H1 (cell line): ENCODE measurements around the gene CHRM1. TPM values are rescaled to one million over a fixed set of nuclear protein-coding genes. Genes with fewer than 3 reads are reported as not detected.
A peak's percentile ranks its signal among the peaks of the same experiment; 100 is the strongest.

Experiments used
- CTCF ChIA-PET: fragments of 300-600 bp; sonication (Branson Sonifier 250); formaldehyde crosslinking; loops from one replicate; lab custom pipeline; 2021; ENCODE audit not compliant: partially characterized antibody; lab: Charles Lee
- POLR2A ChIA-PET: fragments of 300-600 bp; sonication (Branson Sonifier 250); formaldehyde crosslinking; loops from one replicate; lab custom pipeline; 2021; ENCODE audit warnings: inconsistent platforms; ENCODE audit not compliant: partially characterized antibody; lab: Charles Lee
- DNase-seq, 2 experiments: peaks; one replicate each; pipeline versions ENCODE4 v3.0.0 to v3.0.0-alpha.2; 2010 to 2022; ENCODE audit warnings: low spot score in 2 of 2, low read depth in 1 of 2, mixed read lengths in 1 of 2
- FAIRE-seq: peaks from 2 replicates; lab custom pipeline; 2011; peaks lifted over from hg19 to GRCh38; lab: Jason Lieb, UNC
- H2AFZ ChIP-seq: 2 replicates; pipeline ENCODE4 v1.8.1; 2012; ENCODE audit warnings: low read length, inconsistent platforms
- H2AK5ac ChIP-seq: 2 replicates; pipeline ENCODE4 v1.6.1; 2013; ENCODE audit warnings: low read depth, low read length
- H2BK120ac ChIP-seq: replicated peaks from 2 replicates; pipeline ENCODE3; 2013; ENCODE audit warnings: low read depth, low read length, inconsistent platforms
- H2BK12ac ChIP-seq: 2 replicates; pipeline ENCODE4 v1.6.1; 2013; ENCODE audit warnings: low read depth, low read length
- H2BK15ac ChIP-seq: 2 replicates; pipeline ENCODE4 v1.6.1; 2013; ENCODE audit warnings: low read length
- H2BK20ac ChIP-seq: 2 replicates; pipeline ENCODE4 v1.6.1; 2013; ENCODE audit warnings: low read length
- H2BK5ac ChIP-seq: 2 replicates; pipeline ENCODE4 v1.6.1; 2013; ENCODE audit warnings: low read depth, low read length
- H3K14ac ChIP-seq: 2 replicates; pipeline ENCODE4 v1.6.1; 2013; ENCODE audit warnings: inconsistent platforms; ENCODE audit not compliant: insufficient read length
- H3K18ac ChIP-seq: 2 replicates; pipeline ENCODE4 v1.6.1; 2013; ENCODE audit warnings: low read length; ENCODE audit errors: extremely low read depth
- H3K23ac ChIP-seq: 2 replicates; pipeline ENCODE4 v1.6.1; 2013; ENCODE audit warnings: inconsistent platforms; ENCODE audit not compliant: insufficient read length
- H3K23me2 ChIP-seq: 2 replicates; pipeline ENCODE4 v1.6.1; 2013; ENCODE audit warnings: low read depth, low read length
- H3K27ac ChIP-seq: 2 replicates; pipeline ENCODE4 v1.6.1; 2011; ENCODE audit warnings: low read depth, low read length, inconsistent platforms
- H3K27me3 ChIP-seq, 4 experiments: replicated peaks in 1 of 4; 1 replicate in 1 of 4; 2 replicates in 3 of 4; pipeline versions ENCODE4 v1.6.1 to v1.8.1; 2011 to 2013; ENCODE audit warnings: low read length in 3 of 4, mild to moderate bottlenecking in 3 of 4, inconsistent platforms in 2 of 4, mixed read lengths in 2 of 4, moderate library complexity in 1 of 4; ENCODE audit not compliant: control insufficient read depth in 3 of 4, insufficient read depth in 3 of 4; ENCODE audit errors: extremely low read depth in 1 of 4
- H3K36me3 ChIP-seq, 4 experiments: 2 replicates each; pipeline versions ENCODE4 v1.6.1 to v1.8.1; 2011 to 2013; ENCODE audit warnings: mild to moderate bottlenecking in 4 of 4, low read length in 3 of 4, moderate library complexity in 2 of 4, control low read depth in 1 of 4, inconsistent platforms in 1 of 4; ENCODE audit not compliant: insufficient read depth in 4 of 4, control insufficient read depth in 2 of 4
- H3K4ac ChIP-seq: replicated peaks from 2 replicates; pipeline ENCODE3; 2013; ENCODE audit warnings: low read length, low read depth, mixed read lengths, inconsistent platforms; ENCODE audit not compliant: insufficient read length
- H3K4me1 ChIP-seq, 4 experiments: replicated peaks in 1 of 4; 1 replicate in 1 of 4; 2 replicates in 3 of 4; pipeline versions ENCODE4 v1.6.1 to v1.8.1; 2011 to 2013; ENCODE audit warnings: low read length in 3 of 4, inconsistent platforms in 2 of 4, mixed read lengths in 1 of 4; ENCODE audit not compliant: insufficient read depth in 4 of 4, control insufficient read depth in 3 of 4
- H3K4me2 ChIP-seq, 2 experiments: 2 replicates each; pipeline versions ENCODE4 v1.6.1 to v1.8.1; 2011 to 2013; ENCODE audit warnings: low read depth in 2 of 2, low read length in 2 of 2, control low read depth in 1 of 2, inconsistent platforms in 1 of 2, mild to moderate bottlenecking in 1 of 2; ENCODE audit not compliant: insufficient read depth in 1 of 2
- H3K4me3 ChIP-seq, 4 experiments: fragments of 200-600, 300-600 bp in 1 of 4; sonication (generic), shearing (Covaris generic), sonication (Bioruptor Twin) in 1 of 4; 2 replicates each; pipeline versions ENCODE4 v1.5.1 to v1.8.1; 2011 to 2016; ENCODE audit warnings: low read length in 4 of 4, low read depth in 3 of 4, control low read depth in 2 of 4, inconsistent platforms in 2 of 4, mild to moderate bottlenecking in 2 of 4, mixed read lengths in 1 of 4, moderate library complexity in 1 of 4; ENCODE audit not compliant: insufficient read depth in 2 of 4; ENCODE audit errors: extremely low read depth in 1 of 4
- H3K56ac ChIP-seq: replicated peaks from 2 replicates; pipeline ENCODE3; 2013; ENCODE audit warnings: low read depth, mild to moderate bottlenecking, mixed read lengths, low read length, inconsistent platforms; ENCODE audit not compliant: insufficient read length
- H3K79me1 ChIP-seq: 2 replicates; pipeline ENCODE4 v1.6.1; 2013; ENCODE audit warnings: low read depth, low read length, control low read depth
- H3K79me2 ChIP-seq, 2 experiments: 2 replicates each; pipeline versions ENCODE4 v1.6.1 to v1.8.1; 2012 to 2013; ENCODE audit warnings: low read length in 2 of 2, mild to moderate bottlenecking in 2 of 2, inconsistent platforms in 1 of 2; ENCODE audit not compliant: insufficient read depth in 2 of 2, control insufficient read depth in 1 of 2
- H3K9ac ChIP-seq, 4 experiments: replicated peaks in 1 of 4; 1 replicate in 1 of 4; 2 replicates in 3 of 4; pipeline versions ENCODE4 v1.6.1 to v1.8.1; 2011 to 2013; ENCODE audit warnings: low read depth in 3 of 4, low read length in 3 of 4, control low read depth in 2 of 4, mild to moderate bottlenecking in 2 of 4, moderate library complexity in 2 of 4, inconsistent platforms in 1 of 4; ENCODE audit errors: extremely low read depth in 1 of 4
- H3K9me3 ChIP-seq, 2 experiments: 2 replicates each; pipeline versions ENCODE4 v1.6.1 to v1.8.1; 2012 to 2013; ENCODE audit warnings: mild to moderate bottlenecking in 2 of 2, moderate library complexity in 2 of 2, control low read depth in 1 of 2, inconsistent platforms in 1 of 2, low read depth in 1 of 2, low read length in 1 of 2, mixed read lengths in 1 of 2; ENCODE audit not compliant: insufficient read depth in 2 of 2
- H4K20me1 ChIP-seq, 2 experiments: replicated peaks in 1 of 2; 2 replicates each; pipeline versions ENCODE3 to v1.8.1; 2011 to 2013; ENCODE audit warnings: inconsistent platforms in 2 of 2, low read length in 2 of 2, mild to moderate bottlenecking in 1 of 2; ENCODE audit not compliant: insufficient read depth in 2 of 2, control insufficient read depth in 1 of 2
- H4K5ac ChIP-seq: 2 replicates; pipeline ENCODE4 v1.6.1; 2013; ENCODE audit warnings: low read length, low read depth, mixed read lengths, inconsistent platforms; ENCODE audit not compliant: insufficient read length
- H4K8ac ChIP-seq: 2 replicates; pipeline ENCODE4 v1.8.0; 2013; ENCODE audit warnings: mild to moderate bottlenecking, moderate library complexity, low read length, inconsistent platforms; ENCODE audit not compliant: insufficient read depth; ENCODE audit errors: extremely low read depth
- H4K91ac ChIP-seq: replicated peaks from 2 replicates; pipeline ENCODE3; 2013; ENCODE audit warnings: low read length, mixed read lengths, inconsistent platforms; ENCODE audit not compliant: insufficient read length
- BACH1 ChIP-seq: IDR thresholded peaks from 2 replicates; pipeline ENCODE4 v1.6.1; 2012; ENCODE audit warnings: low read length, improper control_type of control experiment
- CHD1 ChIP-seq: IDR thresholded peaks from 2 replicates; pipeline ENCODE4 v1.6.1; 2012; ENCODE audit warnings: low read depth, low read length, improper control_type of control experiment
- CHD2 ChIP-seq: IDR thresholded peaks from 2 replicates; pipeline ENCODE4 v1.6.1; 2012; ENCODE audit warnings: low read length, improper control_type of control experiment
- CREB1 ChIP-seq: IDR thresholded peaks from 2 replicates; pipeline ENCODE4 v1.6.1; 2012; ENCODE audit warnings: inconsistent platforms
- EZH2 ChIP-seq: fragments of 200-600 bp; sonication (generic); IDR thresholded peaks from 2 replicates; pipeline ENCODE4 v1.7.1; 2012; ENCODE audit warnings: low read depth, mild to moderate bottlenecking, moderate library complexity, low read length, inconsistent platforms; ENCODE audit not compliant: severe bottlenecking
- FOSL1 ChIP-seq: IDR thresholded peaks from 2 replicates; pipeline ENCODE4 v1.6.1; 2011; ENCODE audit warnings: mild to moderate bottlenecking, low read depth, low read length, moderate library complexity; ENCODE audit not compliant: insufficient read depth
- KDM1A ChIP-seq: fragments of 200-600, 300-600 bp; sonication (generic); IDR thresholded peaks from 2 replicates; pipeline ENCODE4 v1.7.1; 2016; ENCODE audit warnings: mild to moderate bottlenecking, low read length, borderline replicate concordance
- POLR2A ChIP-seq, 2 experiments: IDR thresholded peaks; 1 replicate in 1 of 2; 2 replicates in 1 of 2; pipeline ENCODE4 v1.6.1; 2011; ENCODE audit warnings: low read depth in 2 of 2, low read length in 2 of 2, mild to moderate bottlenecking in 2 of 2; ENCODE audit errors: control extremely low read depth in 1 of 2
- RFX5 ChIP-seq: IDR thresholded peaks from 2 replicates; pipeline ENCODE4 v1.6.1; 2011; ENCODE audit warnings: low read depth, low read length, improper control_type of control experiment, borderline replicate concordance
- SP2 ChIP-seq: IDR thresholded peaks from 2 replicates; pipeline ENCODE4 v1.6.1; 2012; ENCODE audit warnings: mild to moderate bottlenecking, low read length, inconsistent platforms
- SUZ12 ChIP-seq: fragments of 200-600 bp; sonication (generic); IDR thresholded peaks from 2 replicates; pipeline ENCODE4 v1.6.1; 2012; ENCODE audit warnings: mild to moderate bottlenecking, inconsistent platforms, low read length, moderate library complexity, mixed read lengths
- TBP ChIP-seq: IDR thresholded peaks from 2 replicates; pipeline ENCODE4 v1.6.1; 2011; ENCODE audit warnings: low read depth, low read length, improper control_type of control experiment
- WGBS, 2 experiments: shearing (Covaris generic) in 1 of 2; methylation state at CpG; one replicate each; pipeline versions ENCODE4 v1.1.6 to v1.1.7; 2013 to 2015; ENCODE audit warnings: low lambda C conversion rate in 2 of 2, mixed read lengths in 2 of 2, inconsistent platforms in 1 of 2, low coverage in 1 of 2, missing lambda C conversion rate in 1 of 2; ENCODE audit not compliant: insufficient replicate concordance in 2 of 2, insufficient coverage in 1 of 2, insufficient read length in 1 of 2; ENCODE audit errors: extremely low coverage in 1 of 2, missing lambda C conversion rate in 1 of 2; 5-methylcytosine and 5-hydroxymethylcytosine counted together
- polyA plus RNA-seq, 7 experiments: library from polyadenylated mRNA; depleted of rRNA in 3 of 7; stranded (reverse) in 5 of 7; unstranded in 2 of 7; fragments of >200 nt in 5 of 7; fragments of 200-250 nt in 2 of 7; gene quantifications; 1 replicate in 5 of 7; 2 replicates in 1 of 7; 4 replicates in 1 of 7; pipeline versions ENCODE4 v1.2.1 to v1.2.3, GENCODE V29; 2011 to 2013; ENCODE audit warnings: missing spikeins in 2 of 7, mixed read lengths in 2 of 7
- total RNA-seq: library from RNA; stranded (reverse); fragmentation: NEBNext Ultra II Directional; extraction: Animal tissue kit (Norgen Biotek cat#: 25700); gene quantifications from 2 replicates; pipeline ENCODE4 v1.2.1, GENCODE V29; 2021

The CHRM1 gene
- total and polyA plus RNA-seq, 2 of the 8 experiments (the other 6 are each of a cell fraction or from before 2014, with no cell fraction given) = 0.08 TPM; not detected in 1

- TF ChIP-seq RFX5 (no peak), EZH2 (peak; percentile 68), SUZ12 (peak; percentile 80), KDM1A (peak; percentile 90; the same call in 1 of the 2 replicates), SP2 (no peak), CHD1 (no peak), CHD2 (no peak), CREB1 (no peak), POLR2A (IDR thresholded peaks at IDR 0.05; ENCODE audit: control extremely low read depth in 1 of 2, low read depth in 2 of 2, low read length in 2 of 2) (no peak), TBP (no peak), BACH1 (no peak), FOSL1 (no peak)
- TF ChIP-seq, all 59 proteins: peak for 3
- peak overlapping the region; percentile 80; the same call in 1 of the 2 replicates for H2BK20ac ChIP-seq
- H3K14ac ChIP-seq = no peak overlapping the region
- DNase-seq = no peak
- peak overlapping the region; percentile 97 to 99 for H3K4me2 ChIP-seq
- peaks cover 17% of the 10 kb centered on the region for H3K23me2 ChIP-seq
- H4K8ac ChIP-seq = peak overlapping the region; percentile 51
- H4K91ac ChIP-seq = no peak overlapping the region
- POLR2A ChIA-PET = interaction anchor here (0.6 to 57.8 kb wide), 12 partner anchors 8 to 157 kb away, joined by 3 to 1185 read pairs (median 5); partner anchors contain the start of gene SLC3A2
- peaks cover 15 to 59% (median 51%) of the 10 kb centered on the region in 4 experiments for H3K27me3 ChIP-seq
- 0 out of 7 replicates have a peak overlapping the region, but pooled peaks of 1 of the 4 experiments have one; percentile 11 for H3K9ac ChIP-seq
- no peaks in the 10 kb centered on the region for H4K20me1 ChIP-seq
- H3K36me3 ChIP-seq = no peaks in the 10 kb centered on the region
- H4K5ac ChIP-seq = no peak overlapping the region
- FAIRE-seq = no peak
- H3K4ac ChIP-seq = no peak overlapping the region
- CTCF ChIA-PET = interaction anchor here (0.6 to 16.5 kb wide), 13 partner anchors 9 to 201 kb away, joined by 3 to 232 read pairs (median 4); no protein-coding TSS in a partner anchor
- H2BK120ac ChIP-seq = no peak overlapping the region
- peak overlapping the region; percentile 99; the same call in 1 of the 2 replicates for H2BK12ac ChIP-seq
- peak overlapping the region; percentile 71; the same call in 1 of the 2 replicates for H2BK5ac ChIP-seq
- no peaks in the 10 kb centered on the region for H3K79me1 ChIP-seq
- no peaks in the 10 kb centered on the region for H3K9me3 ChIP-seq
- H3K18ac ChIP-seq = peak overlapping the region; percentile 57; the same call in 1 of the 2 replicates
- H2AK5ac ChIP-seq = no peak overlapping the region
- no peak overlapping the region for H3K56ac ChIP-seq
- 9% methylated on average over 31 of the region's 53 CpGs; no CpG with 5 or more reads in 1 of the 2 experiments for WGBS, 2 experiments
- H2AFZ ChIP-seq = peak overlapping the region; percentile 78; the same call in 1 of the 2 replicates
- H3K27ac ChIP-seq = no peak overlapping the region
- H2BK15ac ChIP-seq = 0 out of 2 replicates have a peak overlapping the region, but pooled peaks have one; percentile 46
- no peak overlapping the region for H3K23ac ChIP-seq
- no peaks in the 10 kb centered on the region for H3K79me2 ChIP-seq
- H3K4me3 ChIP-seq = peak overlapping the region; percentile 55 to 76 (median 62)
- H3K4me1 ChIP-seq = peaks cover 6 to 33% (median 19%) of the 10 kb centered on the region in 4 experiments
Measured at GRCh38 chr11:62926680-62927455, 5.7 kb upstream of the CHRM1 start.
